Esophagus (tissue), 2 donors: ENCODE results near the gene UBE2L5. TPM values are rescaled to one million over a fixed set of nuclear protein-coding genes. Genes with fewer than 3 reads are reported as not detected.

Experiments
- H3K27ac ChIP-seq, 2 donors: one replicate each; pipeline ENCODE4 v1.5.1; 2013; ENCODE audit warnings: low read depth in 2 of 2, mild to moderate bottlenecking in 2 of 2, inconsistent platforms in 1 of 2, low read length in 1 of 2, moderate library complexity in 1 of 2
- H3K27me3 ChIP-seq, 2 donors: one replicate each; pipeline ENCODE4 v1.6.1; 2013; ENCODE audit warnings: low read length in 2 of 2, control low read depth in 1 of 2, mild to moderate bottlenecking in 1 of 2; ENCODE audit not compliant: insufficient read depth in 2 of 2, control insufficient read depth in 1 of 2
- H3K36me3 ChIP-seq, 2 donors: one replicate each; pipeline ENCODE4 v1.6.1; 2013; ENCODE audit warnings: low read length in 1 of 2; ENCODE audit not compliant: control insufficient read depth in 2 of 2, insufficient read depth in 2 of 2
- H3K4me1 ChIP-seq, 2 donors: one replicate each; pipeline ENCODE4 v1.6.1; 2013; ENCODE audit warnings: low read length in 1 of 2; ENCODE audit not compliant: control insufficient read depth in 2 of 2, insufficient read depth in 2 of 2
- H3K4me3 ChIP-seq, 2 donors: one replicate each; pipeline ENCODE4 v1.5.1; 2013; ENCODE audit warnings: low read length in 2 of 2, mild to moderate bottlenecking in 2 of 2, low read depth in 1 of 2, moderate library complexity in 1 of 2
- H3K9me3 ChIP-seq, 2 donors: one replicate each; pipeline ENCODE4 v1.6.1; 2013; ENCODE audit warnings: mild to moderate bottlenecking in 2 of 2, low read depth in 1 of 2, low read length in 1 of 2, moderate library complexity in 1 of 2; ENCODE audit not compliant: control insufficient read depth in 2 of 2, insufficient read depth in 1 of 2
- WGBS, 2 donors: extraction: QIAGEN DNeasy Blood & Tissue Kit; methylation state at CpG; one replicate each; pipeline ENCODE4 v1.1.7; 2013; 5-methylcytosine and 5-hydroxymethylcytosine counted together
- polyA plus RNA-seq, 2 donors: library from polyadenylated mRNA; stranded (reverse); fragments of 200-250 nt; gene quantifications; one replicate each; pipeline ENCODE4 v1.2.3, GENCODE V29; 2013
- donor health status: healthy with polysubstance abuse.
- donor health status: Bipolar disorder and iron deficiency.

The UBE2L5 gene
- polyA plus RNA-seq, 2 donors = 0.06 to 0.45 TPM

DNA sequence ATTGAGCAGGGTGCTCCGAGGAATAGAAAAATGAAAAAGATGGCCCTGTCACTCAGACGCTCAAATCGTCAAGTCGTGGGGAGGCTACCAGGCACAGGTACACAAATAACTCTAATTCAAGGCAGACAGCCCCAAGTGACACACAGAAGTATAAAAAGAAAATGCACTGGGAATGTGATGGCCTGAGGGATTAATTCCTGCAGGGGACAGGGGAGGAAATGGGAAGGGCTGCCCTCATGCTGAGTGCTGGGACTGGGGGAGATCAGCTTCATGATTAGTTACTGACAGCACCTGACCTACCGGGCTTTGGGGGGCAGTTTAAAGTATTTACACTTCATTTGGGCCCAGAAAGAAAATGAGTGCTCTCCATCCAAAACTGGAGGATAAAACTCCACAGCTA is 20.9 kb upstream of the UBE2L5 start:
- Histone ChIP-seq H3K4me3 (no peak overlapping the region), H3K27ac (no peak overlapping the region), H3K9me3 (no peaks in the 10 kb centered on the region), H3K27me3 (no peaks in the 10 kb centered on the region), H3K4me1 (no peaks in the 10 kb centered on the region), H3K36me3 (no peaks in the 10 kb centered on the region)
- WGBS, 2 donors = 93 to 96% methylated on average over 5 of the region's 5 CpGs

DNA sequence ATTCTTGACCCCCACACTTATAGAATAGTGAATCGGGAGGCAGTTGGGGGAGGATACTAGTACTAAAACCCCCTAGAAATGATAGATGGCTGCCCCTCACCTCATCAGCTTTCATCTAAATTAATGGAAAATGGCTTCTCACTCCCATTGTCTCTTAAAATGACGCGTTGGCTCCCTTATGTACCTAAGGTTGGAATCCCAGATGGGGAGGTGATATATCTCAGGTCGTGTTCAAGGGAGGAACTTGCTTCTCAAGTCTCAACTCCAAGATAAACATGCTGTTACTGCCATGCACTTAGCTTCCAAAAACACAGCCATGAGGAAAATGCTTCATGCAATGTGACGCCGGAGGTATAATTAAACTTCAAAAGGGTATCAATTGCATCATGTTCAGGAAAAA is 18.8 kb upstream of the UBE2L5 start:
- no peaks in the 10 kb centered on the region for H3K27me3 ChIP-seq
- no peak overlapping the region for H3K4me3 ChIP-seq
- no peak overlapping the region for H3K27ac ChIP-seq
- H3K4me1 ChIP-seq = peaks cover 2 to 4% of the 10 kb centered on the region in 2 donors
- H3K36me3 ChIP-seq = no peaks in the 10 kb centered on the region
- 44 to 63% methylated on average over 6 of the region's 6 CpGs for WGBS, 2 donors
- H3K9me3 ChIP-seq = no peaks in the 10 kb centered on the region

DNA sequence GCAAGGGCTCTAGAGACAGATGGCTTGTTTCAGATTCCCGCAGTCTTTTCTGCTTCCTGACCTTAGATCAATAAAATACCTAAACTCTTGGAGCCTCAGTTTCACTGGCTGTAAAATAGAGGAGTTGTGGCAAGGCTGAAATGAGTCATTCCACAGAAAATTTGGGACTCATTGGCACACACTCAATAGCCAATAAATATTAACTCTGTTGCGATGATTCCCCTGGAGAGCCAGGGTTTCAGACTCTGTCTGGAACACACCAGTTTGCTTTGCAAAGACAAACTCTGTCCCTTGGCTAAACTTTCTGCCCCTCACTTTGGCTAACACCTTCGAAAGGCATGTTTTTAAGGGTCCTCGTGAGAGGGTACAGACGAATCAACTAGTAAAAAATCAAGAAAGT is 18.1 kb upstream of the UBE2L5 start:
- H3K27me3 ChIP-seq = no peaks in the 10 kb centered on the region
- H3K9me3 ChIP-seq = no peaks in the 10 kb centered on the region
- peaks cover 4% of the 10 kb centered on the region in 2 donors for H3K4me1 ChIP-seq
- H3K27ac ChIP-seq = no peak overlapping the region
- 51 to 69% methylated on average over 5 of the region's 5 CpGs for WGBS, 2 donors
- no peak overlapping the region for H3K4me3 ChIP-seq
- no peaks in the 10 kb centered on the region for H3K36me3 ChIP-seq

DNA sequence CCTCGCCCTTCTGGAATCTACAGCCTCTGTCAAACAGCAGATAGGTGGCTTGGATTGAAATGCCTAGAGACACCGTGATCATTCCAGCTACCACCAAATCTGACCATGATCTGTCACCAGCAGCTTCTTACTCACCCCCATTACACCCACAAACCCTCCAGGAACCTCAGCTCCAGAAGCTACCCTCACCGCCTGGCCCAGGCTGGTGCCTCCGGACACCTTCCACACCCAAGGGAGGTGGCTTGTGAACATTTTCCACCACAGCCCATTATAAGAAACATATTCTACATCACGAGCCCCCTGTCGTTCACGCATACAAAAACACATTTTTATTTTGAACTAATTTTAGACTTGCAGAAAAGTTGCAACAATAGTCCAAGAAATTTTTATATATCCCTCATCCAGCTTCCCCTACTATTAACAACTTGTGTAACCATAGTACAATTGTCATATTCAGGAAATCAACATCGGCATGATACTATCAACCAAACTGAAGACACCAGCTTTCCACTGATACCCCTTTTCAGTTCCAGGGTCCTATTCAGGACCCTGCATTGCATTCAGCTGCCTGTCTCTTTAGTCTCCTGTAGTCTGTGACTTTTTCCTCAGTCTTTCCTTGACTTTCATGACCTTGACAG is 15.4 kb upstream of the UBE2L5 start:
- WGBS, 2 donors = 81 to 90% methylated on average over 8 of the region's 8 CpGs
- Histone ChIP-seq H3K27me3 (no peaks in the 10 kb centered on the region), H3K4me3 (no peak overlapping the region), H3K4me1 (peaks cover 4 to 6% of the 10 kb centered on the region in 2 donors), H3K36me3 (no peaks in the 10 kb centered on the region), H3K27ac (peak overlapping the region in 1 of 2 donors; percentile 51), H3K9me3 (no peaks in the 10 kb centered on the region)

DNA sequence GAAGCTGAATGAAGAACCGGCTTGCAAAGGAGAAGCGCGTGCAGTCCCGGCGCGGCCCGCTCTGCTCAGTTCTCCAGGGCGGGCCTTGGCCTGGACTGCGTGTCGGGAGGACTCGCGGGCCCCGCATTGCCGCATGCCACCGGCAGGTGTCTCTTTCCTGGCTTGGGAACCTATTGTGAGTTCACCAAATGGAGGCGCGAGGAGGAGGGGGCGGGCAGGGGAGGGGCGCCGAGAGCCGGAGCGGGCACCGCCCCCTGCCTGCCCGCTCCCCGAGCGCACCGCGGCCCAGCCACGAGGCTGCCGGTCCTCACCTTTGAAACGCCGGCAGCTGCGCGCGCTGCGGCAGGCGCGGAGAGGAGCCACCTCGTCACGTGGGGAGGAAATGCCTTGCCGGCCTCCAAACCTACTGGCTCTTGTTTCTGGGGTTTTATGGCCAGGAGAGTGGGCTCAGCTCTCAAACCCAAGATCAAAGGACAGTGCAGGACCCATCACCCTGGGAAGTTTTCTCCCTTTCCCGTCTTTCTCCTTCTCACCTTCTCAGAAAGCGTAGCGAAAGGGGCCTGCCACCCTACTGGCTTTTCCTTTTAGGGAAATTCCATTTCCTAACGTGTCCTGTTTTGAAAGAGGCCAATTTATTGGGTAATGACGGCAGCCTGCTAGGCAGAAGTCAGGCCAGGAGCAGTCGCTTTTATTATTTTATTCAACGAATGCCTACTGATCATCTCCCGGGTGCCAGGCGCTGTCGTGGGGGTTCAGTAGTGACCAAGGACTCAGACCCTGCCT is 13.8 kb upstream of the UBE2L5 start:
- peaks cover 4 to 6% of the 10 kb centered on the region in 2 donors for H3K4me1 ChIP-seq
- no peaks in the 10 kb centered on the region for H3K36me3 ChIP-seq
- H3K27me3 ChIP-seq = no peaks in the 10 kb centered on the region
- peak overlapping the region in 1 of 2 donors; percentile 37 for H3K4me3 ChIP-seq
- 10 to 16% methylated on average over 42 to 51 of the region's 51 CpGs for WGBS, 2 donors
- H3K27ac ChIP-seq = peak overlapping the region; percentile 82 to 89
- no peaks in the 10 kb centered on the region for H3K9me3 ChIP-seq

DNA sequence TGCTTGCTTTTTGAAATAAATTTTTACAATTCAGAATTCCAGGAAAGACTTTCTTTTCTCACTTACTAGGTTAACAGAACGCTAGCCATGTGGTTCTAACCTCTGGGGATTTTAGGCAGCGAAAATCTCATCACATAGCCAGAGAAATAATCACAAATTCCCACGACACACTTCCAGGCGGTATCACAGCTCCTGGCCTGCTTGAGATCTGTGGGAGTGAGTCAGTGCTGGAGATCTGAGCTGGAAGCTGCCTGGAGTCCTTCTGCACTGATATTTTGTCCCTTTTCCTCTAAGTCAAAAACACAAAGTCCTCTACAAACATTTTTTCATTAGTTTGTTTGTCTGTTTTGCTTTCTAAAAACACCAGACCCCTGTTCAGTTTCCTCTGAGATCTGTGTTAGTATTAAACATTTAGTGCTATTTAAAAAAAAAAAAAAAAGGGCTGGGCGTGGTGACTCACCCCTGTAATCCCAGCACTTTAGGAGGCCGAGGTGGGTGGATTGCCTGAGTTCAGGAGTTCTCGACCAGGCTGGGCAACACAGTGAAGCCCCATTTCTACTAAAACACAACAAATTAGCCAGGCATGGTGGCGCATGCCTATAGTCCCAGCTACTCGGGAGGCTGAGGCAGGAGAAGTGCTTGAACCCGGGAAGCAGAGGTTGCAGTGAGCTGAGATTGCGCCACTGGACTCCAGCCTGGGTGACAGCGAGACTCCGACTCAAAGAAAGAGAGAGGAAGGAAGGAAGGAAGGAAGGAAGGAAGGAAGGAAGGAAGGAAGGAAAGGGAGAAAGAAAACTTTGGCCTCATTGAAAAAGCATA is 12.2 kb upstream of the UBE2L5 start:
- 69 to 70% methylated on average over 13 of the region's 13 CpGs for WGBS, 2 donors
- Histone ChIP-seq H3K4me1 (peaks cover 4 to 6% of the 10 kb centered on the region in 2 donors), H3K9me3 (no peaks in the 10 kb centered on the region), H3K27ac (peak overlapping the region; percentile 47 to 58), H3K4me3 (no peak overlapping the region), H3K27me3 (no peaks in the 10 kb centered on the region), H3K36me3 (no peaks in the 10 kb centered on the region)

DNA sequence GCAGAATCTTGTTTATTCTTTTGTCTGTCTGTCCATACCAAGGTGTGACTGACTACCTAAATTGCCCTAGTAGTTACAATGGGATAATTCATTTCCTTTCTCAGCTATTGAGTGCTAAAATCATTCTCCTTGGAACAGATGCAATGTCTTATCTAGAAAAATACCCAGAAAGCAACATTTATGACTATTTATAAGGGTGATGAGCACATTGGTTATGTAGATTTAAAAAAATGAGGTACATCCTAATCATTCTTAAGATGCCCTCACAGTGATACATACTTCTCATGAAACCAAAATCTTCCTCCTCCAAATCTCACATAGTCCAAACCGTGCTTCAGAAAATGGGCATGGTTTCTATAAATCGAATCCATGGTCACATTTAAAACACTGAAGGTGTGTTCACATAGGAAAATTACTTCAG is 11.6 kb upstream of the UBE2L5 start:
- Histone ChIP-seq H3K27ac (no peak overlapping the region), H3K36me3 (no peaks in the 10 kb centered on the region)
- WGBS, 2 donors = 93 to 95% methylated on average over 2 of the region's 2 CpGs

DNA sequence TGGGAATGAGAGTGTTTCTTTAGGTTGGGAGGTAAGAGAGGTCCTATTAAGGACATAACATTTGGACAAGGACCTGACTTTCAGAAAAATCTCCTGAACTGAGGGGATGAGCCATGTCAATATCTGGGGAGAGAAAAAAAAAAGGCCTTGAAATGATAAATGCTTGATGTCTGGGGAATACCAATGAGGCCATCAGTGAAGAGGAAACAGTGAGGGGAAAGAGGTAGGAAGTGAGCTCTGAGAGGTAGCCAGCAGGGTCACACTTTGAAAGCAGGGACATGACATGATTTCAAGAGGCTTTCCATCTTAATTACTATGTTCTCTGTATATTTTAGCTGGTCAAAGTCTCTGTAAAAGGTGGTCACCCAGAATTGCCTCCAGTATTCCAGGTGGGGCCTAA is 9.9 kb upstream of the UBE2L5 start:
- Histone ChIP-seq H3K4me1 (peaks cover 4 to 6% of the 10 kb centered on the region in 2 donors), H3K4me3 (no peak overlapping the region), H3K27me3 (no peaks in the 10 kb centered on the region), H3K36me3 (no peaks in the 10 kb centered on the region), H3K9me3 (no peaks in the 10 kb centered on the region), H3K27ac (no peak overlapping the region)

More for the DNA sequence above, 11.6 kb upstream of the UBE2L5 start:
- no peak overlapping the region for H3K4me3 ChIP-seq
- no peaks in the 10 kb centered on the region for H3K9me3 ChIP-seq
- no peaks in the 10 kb centered on the region for H3K27me3 ChIP-seq
- peaks cover 4 to 6% of the 10 kb centered on the region in 2 donors for H3K4me1 ChIP-seq

DNA sequence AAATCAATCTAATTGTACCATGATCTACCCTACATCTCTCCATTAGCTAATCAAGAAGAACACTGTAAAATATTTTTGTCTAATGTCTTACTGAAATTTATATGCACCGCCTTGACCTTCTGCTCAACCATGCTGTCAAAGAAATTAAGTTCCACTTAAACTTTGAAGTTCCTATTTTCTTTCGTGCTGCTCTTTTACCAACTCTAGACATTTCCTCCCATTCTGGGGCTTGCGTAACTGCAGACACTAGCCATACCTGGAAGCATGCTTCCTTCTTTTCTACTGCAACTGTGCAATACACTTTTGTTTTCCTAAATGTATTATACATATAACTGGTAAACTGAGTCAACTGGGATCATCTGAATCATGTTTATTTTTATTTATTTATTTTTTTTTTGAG is 8.5 kb upstream of the UBE2L5 start:
- WGBS, 2 donors = 60 to 71% methylated on average over 3 of the region's 3 CpGs
- H3K27ac ChIP-seq = no peak overlapping the region
- H3K4me3 ChIP-seq = no peak overlapping the region
- no peaks in the 10 kb centered on the region for H3K27me3 ChIP-seq
- no peaks in the 10 kb centered on the region for H3K9me3 ChIP-seq
- H3K4me1 ChIP-seq = peaks cover 0 to 3% of the 10 kb centered on the region in 2 donors
- no peaks in the 10 kb centered on the region for H3K36me3 ChIP-seq
